Pancreas (tissue), 10 donors: ENCODE results near the gene SHROOM4. TPM values are rescaled to one million over a fixed set of nuclear protein-coding genes. Genes with fewer than 3 reads are reported as not detected.

Source experiments
- ATAC-seq, 4 donors: fragments of 200-7000 bp; cut with Tn5 transposase; one replicate each; pipeline versions ENCODE4 v1.8.0 to v1.9.1; 2020; ENCODE audit warnings: mild to moderate bottlenecking in 4 of 4, moderate library complexity in 4 of 4
- DNase-seq, 6 donors: peaks; one replicate each; pipeline ENCODE4 v3.0.0-alpha.2; 2020
- FAIRE-seq: peaks from 2 replicates; lab custom pipeline; 2012; peaks lifted over from hg19 to GRCh38; lab: Jason Lieb, UNC
- H3K27ac ChIP-seq, 4 donors: fragments of 200-600 bp; sonication (generic); 1 replicate in 3 of 4; 2 replicates in 1 of 4; pipeline versions ENCODE4 v1.5.0 to v1.8.0; 2020
- H3K27me3 ChIP-seq, 4 donors: fragments of 200-600 bp; one replicate each; pipeline ENCODE4 v1.8.0; 2021
- H3K36me3 ChIP-seq, 3 donors: fragments of 200-600 bp; sonication (generic) in 1 of 3; one replicate each; pipeline versions ENCODE4 v1.5.0 to v1.8.0; 2020 to 2021
- H3K4me1 ChIP-seq, 3 donors: fragments of 200-600 bp; one replicate each; pipeline ENCODE4 v1.8.0; 2021
- H3K4me3 ChIP-seq, 4 donors: fragments of 200-600 bp; sonication (generic) in 2 of 4; one replicate each; pipeline versions ENCODE4 v1.5.0 to v1.8.0; 2020 to 2021
- H3K9me3 ChIP-seq, 4 donors: fragments of 200-600 bp; one replicate each; pipeline ENCODE4 v1.8.0; 2021
- CTCF ChIP-seq, 4 donors: fragments of 200-600 bp; sonication (generic) in 3 of 4; IDR thresholded peaks; one replicate each; pipeline versions ENCODE4 v1.5.0 to v1.8.0; 2021; ENCODE audit warnings: antibody characterized with exemption in 4 of 4
- WGBS, 2 donors: extraction: QIAGEN DNeasy Blood & Tissue Kit; methylation state at CpG; one replicate each; pipeline ENCODE4 v1.1.7; 2013; 5-methylcytosine and 5-hydroxymethylcytosine counted together
- intact Hi-C, 3 donors: fragments of 100-400 bp; cut with DNase I; formaldehyde crosslinking; loops; one replicate each; pipeline versions ENCODE4 v1.11.1 to v1.14.2; 2022
- polyA plus RNA-seq, 2 donors: library from polyadenylated mRNA; stranded (reverse); fragments of 200-250 nt; gene quantifications; one replicate each; pipeline ENCODE4 v1.2.3, GENCODE V29; 2013
- total RNA-seq, 6 donors: library from RNA; stranded (reverse); fragmentation: NEBNext Ultra II Directional in 4 of 6; extraction: Animal tissue kit (Norgen Biotek cat#: 25700) in 4 of 6; gene quantifications; one replicate each; pipeline versions ENCODE4 v1.2.1 to v1.2.4, GENCODE V29; 2021 to 2023
- donor health status: healthy with polysubstance abuse.
- donor health status: DM: no; HTN: no; CAD: no; lungs with moderate emphysema.
- donor health status: DM: no; HTN: no; CAD: no.
- donor health status: control.
- donor health status: control.
- donor health status: Bipolar disorder and iron deficiency.
- donor health status: DM: yes; HTN: yes; CAD: no.
- donor health status: DM: no; HTN: no; CAD: no.
- donor health status: DM: no; HTN: no; CAD: no.
- donor health status: DM: yes; HTN: yes; CAD: no.

The SHROOM4 gene
- total and polyA plus RNA-seq, 8 donors, result 0.46 to 1.7 (median 0.98) TPM

GRCh38 chrX:50626432-50626831 lies 187.6 kb downstream of the SHROOM4 start:
- H3K9me3 ChIP-seq, result no peaks in the 10 kb centered on the region
- DNase-seq (no peak), ATAC-seq (no peak), FAIRE-seq (no peak)
- no peak overlapping the region for H3K4me3 ChIP-seq
- intact Hi-C loops, result no loop called here
- no peaks in the 10 kb centered on the region for H3K36me3 ChIP-seq
- WGBS, 2 donors, result 62 to 78% methylated on average over 4 of the region's 4 CpGs
- H3K27ac ChIP-seq, result no peak overlapping the region
- H3K4me1 ChIP-seq, result no peaks in the 10 kb centered on the region
- no peak for TF ChIP-seq CTCF (IDR thresholded peaks at IDR 0.05)
- peaks cover 0 to 6% (median 0%) of the 10 kb centered on the region in 4 donors for H3K27me3 ChIP-seq

- H3K9me3 ChIP-seq, result no peaks in the 10 kb centered on the region
- 69 to 93% methylated on average over 1 of the region's 1 CpG for WGBS, 2 donors
- peaks cover 0 to 6% (median 0%) of the 10 kb centered on the region in 4 donors for H3K27me3 ChIP-seq
- no peaks in the 10 kb centered on the region for H3K36me3 ChIP-seq
- ATAC-seq (no peak), FAIRE-seq (no peak), DNase-seq (no peak)
- no peaks in the 10 kb centered on the region for H3K4me1 ChIP-seq
- no peak for TF ChIP-seq CTCF (IDR thresholded peaks at IDR 0.05)
- intact Hi-C loops, result no loop called here
- no peak overlapping the region for H3K4me3 ChIP-seq
- no peak overlapping the region for H3K27ac ChIP-seq
These were observed 191.2 kb downstream of the SHROOM4 start for GRCh38 chrX:50622751-50623150.

- DNase-seq (no peak), ATAC-seq (no peak), FAIRE-seq (no peak)
- no peaks in the 10 kb centered on the region for H3K9me3 ChIP-seq
- no peaks in the 10 kb centered on the region for H3K36me3 ChIP-seq
- no peak for TF ChIP-seq CTCF (IDR thresholded peaks at IDR 0.05)
- H3K4me1 ChIP-seq, result peaks cover 0 to 6% (median 0%) of the 10 kb centered on the region in 3 donors
- H3K4me3 ChIP-seq, result no peak overlapping the region
- no peak overlapping the region for H3K27ac ChIP-seq
- WGBS, 2 donors, result 51 to 78% methylated on average over 12 of the region's 12 CpGs
- peaks cover 0 to 6% (median 0%) of the 10 kb centered on the region in 4 donors for H3K27me3 ChIP-seq
- intact Hi-C loops, result no loop called here
These were observed 195.0 kb downstream of the SHROOM4 start for GRCh38 chrX:50618788-50619558.

GRCh38 chrX:50617183-50617582 lies 196.8 kb downstream of the SHROOM4 start:
- no peak for TF ChIP-seq CTCF (IDR thresholded peaks at IDR 0.05)
- Histone ChIP-seq H3K27ac (no peak overlapping the region), H3K36me3 (no peaks in the 10 kb centered on the region), H3K27me3 (peaks cover 0 to 4% (median 1%) of the 10 kb centered on the region in 4 donors), H3K4me3 (no peak overlapping the region), H3K9me3 (no peaks in the 10 kb centered on the region), H3K4me1 (peaks cover 0 to 6% (median 0%) of the 10 kb centered on the region in 3 donors)
- peak in 2 of 4 donors; percentile 39 to 53 for ATAC-seq
- no peak for FAIRE-seq
- no peak for DNase-seq
- intact Hi-C loops, result no loop called here

GRCh38 chrX:50615570-50616158 lies 198.3 kb downstream of the SHROOM4 start:
- no peak for FAIRE-seq
- Histone ChIP-seq H3K9me3 (no peaks in the 10 kb centered on the region), H3K27me3 (peaks cover 0 to 5% (median 0%) of the 10 kb centered on the region in 4 donors), H3K36me3 (no peaks in the 10 kb centered on the region), H3K27ac (no peak overlapping the region), H3K4me3 (no peak overlapping the region), H3K4me1 (peaks cover 0 to 6% (median 0%) of the 10 kb centered on the region in 3 donors)
- no peak for TF ChIP-seq CTCF (IDR thresholded peaks at IDR 0.05)
- 29% methylated on average over 8 of the region's 8 CpGs for WGBS, 2 donors
- peak in 1 of 6 donors; percentile 15 for DNase-seq
- ATAC-seq, result peak; percentile 30 to 81 (median 72)
- intact Hi-C loops, result no loop called here
